ENCODE data around the gene PRKAR1B.
A peak's percentile ranks its signal among the peaks of the same experiment; 100 is the strongest.

Gene PRKAR1B

GRCh38 chr7:611281-611810 is 115.7 kb downstream of the PRKAR1B start:
- FAIRE-seq: no peak
- TF ChIP-seq POLR2A (IDR thresholded peaks at IDR 0.05; ENCODE audit: low read depth, low read length): no peak
- no peak for DNase-seq (ENCODE audit: insufficient read length, low spot score)

- FAIRE-seq (no peak), DNase-seq (ENCODE audit: insufficient read length, low spot score) (no peak)
- TF ChIP-seq POLR2A (IDR thresholded peaks at IDR 0.05; ENCODE audit: low read depth, low read length): no peak
Observed at GRCh38 chr7:610531-611280, 116.4 kb downstream of the PRKAR1B start.

- DNase-seq (ENCODE audit: insufficient read length, low spot score) (no peak), FAIRE-seq (no peak)
- TF ChIP-seq POLR2A (IDR thresholded peaks at IDR 0.05; ENCODE audit: low read depth, low read length): no peak
Observed at GRCh38 chr7:610141-610530, 116.9 kb downstream of the PRKAR1B start.

- DNase-seq (ENCODE audit: insufficient read length, low spot score) (no peak), FAIRE-seq (no peak)
- no peak for TF ChIP-seq POLR2A (IDR thresholded peaks at IDR 0.05; ENCODE audit: low read depth, low read length)
Observed at GRCh38 chr7:609365-609764, 117.7 kb downstream of the PRKAR1B start.

GRCh38 chr7:608954-609353 is 118.1 kb downstream of the PRKAR1B start:
- TF ChIP-seq POLR2A (IDR thresholded peaks at IDR 0.05; ENCODE audit: low read depth, low read length): no peak
- FAIRE-seq (no peak), DNase-seq (ENCODE audit: insufficient read length, low spot score) (no peak)

GRCh38 chr7:608361-608760 is 118.7 kb downstream of the PRKAR1B start:
- DNase-seq (ENCODE audit: insufficient read length, low spot score) (no peak), FAIRE-seq (no peak)
- TF ChIP-seq POLR2A (IDR thresholded peaks at IDR 0.05; ENCODE audit: low read depth, low read length): no peak

- TF ChIP-seq POLR2A (IDR thresholded peaks at IDR 0.05; ENCODE audit: low read depth, low read length): no peak
- DNase-seq (ENCODE audit: insufficient read length, low spot score) (no peak), FAIRE-seq (no peak)
Observed at GRCh38 chr7:607938-608337, 119.1 kb downstream of the PRKAR1B start.

GRCh38 chr7:605661-606450 is 121.2 kb downstream of the PRKAR1B start:
- FAIRE-seq: no peak
- DNase-seq (ENCODE audit: insufficient read length, low spot score): no peak
- no peak for TF ChIP-seq POLR2A (IDR thresholded peaks at IDR 0.05; ENCODE audit: low read depth, low read length)

GRCh38 chr7:604884-605531 is 122.1 kb downstream of the PRKAR1B start:
- DNase-seq (ENCODE audit: insufficient read length, low spot score) (no peak), FAIRE-seq (no peak)
- no peak for TF ChIP-seq POLR2A (IDR thresholded peaks at IDR 0.05; ENCODE audit: low read depth, low read length)

GRCh38 chr7:604001-604883 is 122.8 kb downstream of the PRKAR1B start:
- DNase-seq (ENCODE audit: insufficient read length, low spot score) (peak; percentile 100), FAIRE-seq (no peak)
- TF ChIP-seq POLR2A (IDR thresholded peaks at IDR 0.05; ENCODE audit: low read depth, low read length): peak; percentile 59

GRCh38 chr7:603152-603951 is 123.7 kb downstream of the PRKAR1B start:
- FAIRE-seq (no peak), DNase-seq (ENCODE audit: insufficient read length, low spot score) (no peak)
- peak; percentile 26; the same call in 1 of the 2 replicates for TF ChIP-seq POLR2A (IDR thresholded peaks at IDR 0.05; ENCODE audit: low read depth, low read length)

GRCh38 chr7:602341-603141 is 124.5 kb downstream of the PRKAR1B start:
- no peak for TF ChIP-seq POLR2A (IDR thresholded peaks at IDR 0.05; ENCODE audit: low read depth, low read length)
- FAIRE-seq: no peak
- no peak for DNase-seq (ENCODE audit: insufficient read length, low spot score)

All from H54 (cell line).